ENCODE measurements around the gene DYSF. TPM values are rescaled to one million over a fixed set of nuclear protein-coding genes. Genes with fewer than 3 reads are reported as not detected.

Gene DYSF
- total RNA-seq, 2 experiments from 2014 or later: not detected

- POLR2A ChIA-PET: interaction anchor here (0.6 kb wide), 1 partner anchor 1182 kb away, joined by 5 read pairs; no protein-coding TSS in a partner anchor
- Histone ChIP-seq H3K4me1 (ENCODE audit: insufficient read depth, low read length, poor library complexity, severe bottlenecking) (no peaks in the 10 kb centered on the region), H3K79me2 (ENCODE audit: insufficient read depth, low read depth, low read length) (no peaks in the 10 kb centered on the region), H3K9me3 (ENCODE audit: low read length) (no peaks in the 10 kb centered on the region), H3K4me2 (ENCODE audit: low read length) (no peak overlapping the region), H3K27ac (ENCODE audit: low read depth, low read length, poor library complexity, severe bottlenecking) (no peak overlapping the region), H3K36me3 (ENCODE audit: insufficient read depth, low read length) (no peaks in the 10 kb centered on the region), H2AFZ (ENCODE audit: low read length) (no peak overlapping the region), H3K9me2 (ENCODE audit: insufficient read depth, low read length) (no peaks in the 10 kb centered on the region), H4K20me1 (ENCODE audit: insufficient read depth, low read length) (no peaks in the 10 kb centered on the region), H3K4me3 (ENCODE audit: low read depth, low read length, poor library complexity, severe bottlenecking) (no peak overlapping the region)
- CTCF ChIA-PET (ENCODE audit: unreplicated experiment): no interaction called here
- intact Hi-C loops (cut with micrococcal nuclease; ENCODE audit: unreplicated experiment): no loop called here
- TF ChIP-seq EZH2phosphoT487 (IDR thresholded peaks at IDR 0.05; ENCODE audit: borderline replicate concordance, low read depth, low read length): no peak
- TF ChIP-seq CTCF (conservative IDR thresholded peaks at IDR 0.05; ENCODE audit: low read length): no peak
- no peak for DNase-seq (ENCODE audit: low spot score)
- BruUV-seq (replicated peaks): no TSS peak
Observed at GRCh38 chr2:71576541-71576940, 123.2 kb downstream of the DYSF start.

GRCh38 chr2:71577209-71577608 lies 123.8 kb downstream of the DYSF start:
- no peaks in the 10 kb centered on the region for H3K9me2 ChIP-seq (ENCODE audit: insufficient read depth, low read length)
- TF ChIP-seq CTCF (conservative IDR thresholded peaks at IDR 0.05; ENCODE audit: low read length): no peak
- no peak for TF ChIP-seq EZH2phosphoT487 (IDR thresholded peaks at IDR 0.05; ENCODE audit: borderline replicate concordance, low read depth, low read length)
- intact Hi-C loops (cut with micrococcal nuclease; ENCODE audit: unreplicated experiment): no loop called here
- no peak overlapping the region for H3K27ac ChIP-seq (ENCODE audit: low read depth, low read length, poor library complexity, severe bottlenecking)
- ChIA-PET POLR2A (no interaction called here), CTCF (ENCODE audit: unreplicated experiment) (no interaction called here)
- H3K4me3 ChIP-seq (ENCODE audit: low read depth, low read length, poor library complexity, severe bottlenecking): no peak overlapping the region
- DNase-seq (ENCODE audit: low spot score): no peak
- no peaks in the 10 kb centered on the region for H3K9me3 ChIP-seq (ENCODE audit: low read length)
- no peaks in the 10 kb centered on the region for H3K4me1 ChIP-seq (ENCODE audit: insufficient read depth, low read length, poor library complexity, severe bottlenecking)
- no TSS peak for BruUV-seq (replicated peaks)
- H2AFZ ChIP-seq (ENCODE audit: low read length): no peak overlapping the region
- no peaks in the 10 kb centered on the region for H3K36me3 ChIP-seq (ENCODE audit: insufficient read depth, low read length)
- no peaks in the 10 kb centered on the region for H4K20me1 ChIP-seq (ENCODE audit: insufficient read depth, low read length)
- no peak overlapping the region for H3K4me2 ChIP-seq (ENCODE audit: low read length)
- no peaks in the 10 kb centered on the region for H3K79me2 ChIP-seq (ENCODE audit: insufficient read depth, low read depth, low read length)

- Histone ChIP-seq H3K36me3 (ENCODE audit: insufficient read depth, low read length) (no peaks in the 10 kb centered on the region), H4K20me1 (ENCODE audit: insufficient read depth, low read length) (no peaks in the 10 kb centered on the region), H3K27ac (ENCODE audit: low read depth, low read length, poor library complexity, severe bottlenecking) (no peak overlapping the region), H3K4me2 (ENCODE audit: low read length) (no peak overlapping the region), H2AFZ (ENCODE audit: low read length) (no peak overlapping the region), H3K4me1 (ENCODE audit: insufficient read depth, low read length, poor library complexity, severe bottlenecking) (no peaks in the 10 kb centered on the region), H3K9me3 (ENCODE audit: low read length) (no peaks in the 10 kb centered on the region), H3K4me3 (ENCODE audit: low read depth, low read length, poor library complexity, severe bottlenecking) (no peak overlapping the region), H3K79me2 (ENCODE audit: insufficient read depth, low read depth, low read length) (no peaks in the 10 kb centered on the region), H3K9me2 (ENCODE audit: insufficient read depth, low read length) (no peaks in the 10 kb centered on the region)
- TF ChIP-seq EZH2phosphoT487 (IDR thresholded peaks at IDR 0.05; ENCODE audit: borderline replicate concordance, low read depth, low read length): no peak
- TF ChIP-seq CTCF (conservative IDR thresholded peaks at IDR 0.05; ENCODE audit: low read length): no peak
- ChIA-PET POLR2A (no interaction called here), CTCF (ENCODE audit: unreplicated experiment) (interaction anchor here (0.6 kb wide), 1 partner anchor 216 kb away, joined by 3 read pairs; no protein-coding TSS in a partner anchor)
- no TSS peak for BruUV-seq (replicated peaks)
- intact Hi-C loops (cut with micrococcal nuclease; ENCODE audit: unreplicated experiment): no loop called here
- DNase-seq (ENCODE audit: low spot score): no peak
Observed at GRCh38 chr2:71578767-71579342, 125.5 kb downstream of the DYSF start.
